ENCODE data around the gene PDSS2.
A peak's percentile ranks its signal among the peaks of the same experiment; 100 is the strongest.

PDSS2 gene

GRCh38 chr6:107460083-107460631, 793 bp upstream of the PDSS2 start:
- Histone ChIP-seq H3K4me1 (ENCODE audit: control insufficient read depth, low read length) (peaks cover 23% of the 10 kb centered on the region), H3K4me3 (ENCODE audit: low read length) (peak overlapping the region; percentile 97), H3K79me2 (ENCODE audit: control insufficient read depth, low read length) (peaks cover 35% of the 10 kb centered on the region), H3K27ac (ENCODE audit: low read depth, low read length) (peak overlapping the region; percentile 77), H3F3A (ENCODE audit: control insufficient read depth, insufficient read depth) (no peaks in the 10 kb centered on the region), H3K4me2 (ENCODE audit: low read length) (peak overlapping the region; percentile 95), H3K9me2 (replicated peaks; ENCODE audit: control insufficient read depth, low read length) (no peaks in the 10 kb centered on the region; the same call in 1 of the 2 replicates), H4K20me1 (ENCODE audit: control insufficient read depth, insufficient read depth, low read depth, low read length) (no peaks in the 10 kb centered on the region), H3K27me3 (ENCODE audit: control insufficient read depth, low read length) (no peaks in the 10 kb centered on the region), H3K9me3 (ENCODE audit: control insufficient read depth, insufficient read depth, low read length) (no peaks in the 10 kb centered on the region), H3K36me3 (ENCODE audit: control insufficient read depth, low read length) (peaks cover 5% of the 10 kb centered on the region; the same call in 1 of the 2 replicates)
- TF ChIP-seq EZH2phosphoT487 (IDR thresholded peaks at IDR 0.05; ENCODE audit: borderline replicate concordance, low read length) (no peak), CTCF (IDR thresholded peaks at IDR 0.05; ENCODE audit: low read depth, low read length, poor library complexity, severe bottlenecking) (no peak)

GRCh38 chr6:107458672-107459282, 587 bp downstream of the PDSS2 start:
- Histone ChIP-seq H3K4me3 (ENCODE audit: low read length) (peak overlapping the region; percentile 97), H3K4me1 (ENCODE audit: control insufficient read depth, low read length) (peaks cover 23% of the 10 kb centered on the region), H3K36me3 (ENCODE audit: control insufficient read depth, low read length) (peaks cover 7% of the 10 kb centered on the region; the same call in 1 of the 2 replicates), H3F3A (ENCODE audit: control insufficient read depth, insufficient read depth) (no peaks in the 10 kb centered on the region), H4K20me1 (ENCODE audit: control insufficient read depth, insufficient read depth, low read depth, low read length) (no peaks in the 10 kb centered on the region), H3K79me2 (ENCODE audit: control insufficient read depth, low read length) (peaks cover 44% of the 10 kb centered on the region), H3K4me2 (ENCODE audit: low read length) (peak overlapping the region; percentile 95), H3K27me3 (ENCODE audit: control insufficient read depth, low read length) (no peaks in the 10 kb centered on the region), H3K27ac (ENCODE audit: low read depth, low read length) (peak overlapping the region; percentile 77), H3K9me3 (ENCODE audit: control insufficient read depth, insufficient read depth, low read length) (no peaks in the 10 kb centered on the region), H3K9me2 (replicated peaks; ENCODE audit: control insufficient read depth, low read length) (no peaks in the 10 kb centered on the region; the same call in 1 of the 2 replicates)
- TF ChIP-seq CTCF (IDR thresholded peaks at IDR 0.05; ENCODE audit: low read depth, low read length, poor library complexity, severe bottlenecking): no peak
- TF ChIP-seq EZH2phosphoT487 (IDR thresholded peaks at IDR 0.05; ENCODE audit: borderline replicate concordance, low read length): no peak

GRCh38 chr6:107448776-107449175, 10.6 kb downstream of the PDSS2 start:
- peaks cover 14% of the 10 kb centered on the region for H3K79me2 ChIP-seq (ENCODE audit: control insufficient read depth, low read length)
- no peaks in the 10 kb centered on the region for H3K27me3 ChIP-seq (ENCODE audit: control insufficient read depth, low read length)
- no peaks in the 10 kb centered on the region for H3F3A ChIP-seq (ENCODE audit: control insufficient read depth, insufficient read depth)
- peaks cover 4% of the 10 kb centered on the region; the same call in 1 of the 2 replicates for H3K36me3 ChIP-seq (ENCODE audit: control insufficient read depth, low read length)
- no peak for TF ChIP-seq CTCF (IDR thresholded peaks at IDR 0.05; ENCODE audit: low read depth, low read length, poor library complexity, severe bottlenecking)
- no peak overlapping the region for H3K4me3 ChIP-seq (ENCODE audit: low read length)
- H3K27ac ChIP-seq (ENCODE audit: low read depth, low read length): no peak overlapping the region
- H3K4me1 ChIP-seq (ENCODE audit: control insufficient read depth, low read length): peaks cover 4% of the 10 kb centered on the region; the same call in 1 of the 2 replicates
- no peaks in the 10 kb centered on the region for H4K20me1 ChIP-seq (ENCODE audit: control insufficient read depth, insufficient read depth, low read depth, low read length)
- no peaks in the 10 kb centered on the region for H3K9me2 ChIP-seq (replicated peaks; ENCODE audit: control insufficient read depth, low read length)
- peaks cover 32% of the 10 kb centered on the region for H3K9me3 ChIP-seq (ENCODE audit: control insufficient read depth, insufficient read depth, low read length)
- H3K4me2 ChIP-seq (ENCODE audit: low read length): no peak overlapping the region

Data from DOHH2 (cell line).